NK-92 (cell line): ENCODE results near the gene PPIL6.

ENCODE experiments used
- DNase-seq: peaks from one replicate; lab custom pipeline; 2025; ENCODE audit not compliant: unreplicated experiment; lab: John Stamatoyannopoulos, UW

Gene PPIL6

DNA sequence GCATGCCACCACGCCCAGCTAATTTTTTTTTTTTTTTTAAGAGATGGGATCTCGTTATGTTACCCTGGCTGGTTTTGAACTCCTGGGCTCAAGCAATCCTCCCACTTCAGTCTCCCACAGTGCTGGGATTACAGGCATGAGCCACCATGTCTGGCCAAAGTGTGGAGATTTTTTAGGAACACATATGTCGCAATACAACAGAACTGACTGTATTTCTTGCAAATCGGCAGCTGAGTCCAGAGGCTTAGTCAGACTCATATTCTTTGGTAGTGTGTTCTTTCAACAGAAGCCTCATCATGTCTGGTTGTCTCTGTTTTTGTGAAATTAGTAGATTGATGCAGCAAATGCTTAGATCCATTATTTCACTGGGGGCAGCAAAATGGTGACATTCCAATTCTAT, 34.2 kb downstream of the PPIL6 start:
- no peak for DNase-seq

DNA sequence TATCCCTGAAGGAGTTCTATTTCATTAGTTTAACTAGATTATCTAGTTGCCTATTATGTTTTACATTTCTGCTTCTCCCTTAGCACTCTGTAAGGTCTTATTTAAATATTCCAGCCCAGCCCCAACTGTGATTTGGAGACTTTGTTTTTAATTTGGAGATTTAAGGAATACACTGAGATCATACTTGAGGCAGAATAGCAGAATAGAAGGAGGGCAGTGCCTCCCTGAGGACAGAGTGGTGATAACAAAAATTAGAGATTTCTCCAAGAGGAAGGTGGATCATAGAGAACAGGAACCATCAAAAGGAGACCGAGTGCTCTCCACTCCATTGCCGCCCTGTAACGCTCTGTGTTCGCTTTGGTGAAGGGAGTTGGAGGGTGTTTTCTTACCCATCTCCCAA, 43.4 kb downstream of the PPIL6 start:
- no peak for DNase-seq

DNA sequence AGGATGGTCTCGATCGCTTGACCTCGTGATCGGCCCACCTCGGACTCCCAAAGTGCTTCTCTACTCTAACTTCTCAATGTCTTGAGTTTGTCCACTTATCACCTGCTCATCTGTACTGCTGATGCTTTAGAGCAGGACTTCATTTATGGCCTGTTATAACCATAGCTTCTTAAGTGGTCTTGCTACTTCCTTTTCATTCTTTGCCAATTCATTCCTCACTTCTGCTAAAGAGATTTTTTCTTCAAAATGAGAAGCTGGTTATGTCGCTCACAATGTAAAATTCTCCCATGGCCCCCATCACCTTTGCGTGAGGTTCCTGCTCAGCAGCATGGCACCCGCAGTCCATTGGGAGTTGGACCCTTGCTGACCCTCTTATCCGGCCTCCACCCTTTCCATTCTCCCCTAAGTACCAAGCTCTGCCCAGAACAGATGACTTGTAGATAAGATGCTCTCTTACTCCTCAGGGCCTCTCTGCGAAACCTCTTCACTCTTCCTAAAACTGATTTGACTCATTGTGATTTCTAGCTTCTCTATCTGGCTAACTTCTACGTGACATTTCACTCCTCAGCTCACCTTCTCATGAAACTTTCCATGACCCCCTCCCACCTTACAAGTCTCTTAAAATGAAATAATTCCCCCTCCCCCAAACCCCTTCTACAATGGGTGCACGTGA, 44.2 kb downstream of the PPIL6 start:
- DNase-seq, result no peak

- no peak for DNase-seq
These were observed 46.5 kb downstream of the PPIL6 start for GRCh38 chr6:109393886-109394281.

DNA sequence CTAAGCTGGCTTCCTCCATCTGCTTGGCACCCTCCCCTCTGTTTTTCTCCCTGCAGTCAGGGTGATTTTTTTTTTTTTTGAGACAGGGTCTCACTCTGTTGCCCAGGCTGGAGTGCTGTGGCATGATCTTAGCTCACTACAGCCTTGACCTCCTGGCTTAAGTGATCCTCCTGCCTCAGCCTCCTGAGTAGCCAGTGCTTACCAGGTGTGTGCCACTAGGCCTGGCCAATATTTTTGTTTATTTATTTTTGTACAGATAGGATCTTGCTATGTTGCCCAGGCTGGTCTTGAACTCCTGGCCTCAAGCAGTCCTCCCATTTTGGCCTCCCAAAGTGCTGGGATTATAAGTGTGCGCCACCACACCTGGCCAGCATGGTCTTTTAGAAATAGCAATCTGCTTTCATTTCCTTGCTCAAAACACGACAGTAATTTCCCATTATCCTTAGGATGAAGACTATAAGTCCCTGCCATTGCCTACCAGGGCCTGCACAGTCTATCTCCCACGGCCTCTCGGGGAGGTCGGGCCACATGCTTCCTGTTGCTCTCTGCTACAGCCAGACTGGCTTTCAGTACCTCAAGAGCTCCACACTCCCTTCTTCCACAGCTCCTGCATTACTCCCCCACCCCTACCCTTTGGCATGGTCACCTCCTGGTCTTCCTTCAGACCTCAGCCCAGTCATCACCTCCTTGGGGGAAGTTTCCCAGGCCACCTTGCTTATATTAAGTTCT, 47.1 kb downstream of the PPIL6 start:
- DNase-seq, result no peak

- DNase-seq, result no peak
These were observed 50.7 kb downstream of the PPIL6 start for GRCh38 chr6:109389650-109390274.

GRCh38 chr6:109388265-109388664, 52.2 kb downstream of the PPIL6 start:
- DNase-seq, result no peak

GRCh38 chr6:109383438-109383940, 56.9 kb downstream of the PPIL6 start:
- DNase-seq, result no peak

DNA sequence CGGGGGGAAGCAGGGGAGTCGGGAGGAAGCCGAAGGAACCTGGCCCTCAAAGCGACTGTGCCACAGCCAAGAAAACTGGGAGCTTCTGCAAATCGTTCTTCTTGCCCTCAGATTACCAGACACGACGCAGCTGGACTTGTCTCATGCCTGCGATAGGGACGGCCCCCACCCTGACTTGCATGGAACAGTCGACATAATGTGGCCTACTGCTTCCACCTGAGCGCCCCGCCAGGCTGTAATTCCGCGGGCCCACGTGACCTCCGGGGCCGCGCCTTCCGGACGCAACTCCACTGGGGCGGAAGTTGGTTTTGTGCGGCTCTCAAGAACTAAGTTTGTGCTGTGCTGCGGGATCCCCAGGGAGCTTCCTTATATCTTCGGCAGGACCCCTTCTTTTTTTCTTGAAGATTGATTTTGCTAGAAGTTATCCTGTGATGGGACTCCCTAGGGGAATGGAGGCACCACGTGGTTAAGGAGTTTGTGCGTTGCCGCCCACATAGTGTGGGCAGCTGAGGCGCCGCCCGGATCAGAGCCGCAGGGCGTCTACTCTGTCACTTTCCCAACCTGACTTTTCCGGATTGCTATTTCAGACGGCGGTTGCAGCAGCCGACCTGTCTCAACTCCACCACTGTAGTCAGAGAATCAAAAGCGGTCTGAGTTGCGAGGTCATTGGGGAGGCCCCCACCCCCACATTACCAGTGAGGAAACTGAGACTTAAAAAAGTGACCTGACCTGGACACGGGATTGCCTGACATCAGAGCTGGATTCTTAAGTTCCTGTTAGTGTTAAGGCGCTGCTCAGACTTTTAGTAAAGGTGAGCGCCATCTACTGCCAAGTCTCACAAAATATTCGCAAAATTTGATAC, 57.6 kb downstream of the PPIL6 start:
- peak; percentile 61 for DNase-seq

- DNase-seq, result peak; percentile 61
These were observed 58.5 kb downstream of the PPIL6 start, which contains the start of gene CD164 for GRCh38 chr6:109381747-109382575. Gene CD164 (minus strand): TSS chr6:109382467. CDS start chr6:109382378, 89 bp downstream.

- no peak for DNase-seq
These were observed 59.2 kb downstream of the PPIL6 start for GRCh38 chr6:109381061-109381746.

GRCh38 chr6:109379711-109380110, 60.7 kb downstream of the PPIL6 start:
- no peak for DNase-seq

- no peak for DNase-seq
These were observed 62.7 kb downstream of the PPIL6 start for GRCh38 chr6:109377717-109378116.

GRCh38 chr6:109374326-109374892, 66.0 kb downstream of the PPIL6 start:
- no peak for DNase-seq

DNA sequence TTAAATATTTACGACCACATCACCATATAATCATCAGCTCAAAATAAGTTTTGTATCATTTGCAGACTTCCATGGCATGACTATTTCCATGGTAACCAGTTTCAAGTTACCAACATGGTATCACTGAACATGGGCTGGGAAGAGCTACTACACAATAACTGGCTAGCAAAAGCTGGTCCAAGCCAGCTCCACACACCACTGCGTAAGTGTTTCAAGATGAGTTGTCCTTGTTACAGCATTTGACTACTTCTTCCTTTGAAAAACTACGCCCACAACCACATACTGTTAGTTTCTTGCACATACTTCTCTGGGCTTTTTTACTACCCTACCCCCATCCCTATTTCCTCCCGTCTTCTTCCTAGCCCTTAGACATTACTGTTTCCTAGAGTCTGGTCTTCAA, 66.7 kb downstream of the PPIL6 start:
- DNase-seq, result no peak

DNA sequence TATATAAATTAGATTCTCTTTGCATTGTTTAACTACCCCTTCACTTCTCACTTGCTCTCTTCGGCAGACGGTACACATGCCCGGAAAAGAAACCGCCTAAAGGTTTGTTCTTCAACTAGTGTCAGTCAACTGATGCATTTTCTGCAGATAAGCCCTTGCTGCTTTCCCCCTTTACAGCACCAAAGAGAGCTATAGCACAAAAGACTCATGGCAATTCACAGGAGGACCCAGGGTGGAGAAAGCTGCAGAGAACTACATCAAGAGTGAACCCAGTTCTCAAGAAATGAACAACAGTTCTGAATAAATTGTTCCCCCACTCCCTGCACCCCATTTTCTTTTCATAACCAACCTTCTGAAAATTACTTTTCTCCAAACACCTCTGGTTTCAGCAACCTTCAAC, 67.1 kb downstream of the PPIL6 start:
- DNase-seq, result no peak

GRCh38 chr6:109372130-109372529, 68.3 kb downstream of the PPIL6 start:
- no peak for DNase-seq

DNA sequence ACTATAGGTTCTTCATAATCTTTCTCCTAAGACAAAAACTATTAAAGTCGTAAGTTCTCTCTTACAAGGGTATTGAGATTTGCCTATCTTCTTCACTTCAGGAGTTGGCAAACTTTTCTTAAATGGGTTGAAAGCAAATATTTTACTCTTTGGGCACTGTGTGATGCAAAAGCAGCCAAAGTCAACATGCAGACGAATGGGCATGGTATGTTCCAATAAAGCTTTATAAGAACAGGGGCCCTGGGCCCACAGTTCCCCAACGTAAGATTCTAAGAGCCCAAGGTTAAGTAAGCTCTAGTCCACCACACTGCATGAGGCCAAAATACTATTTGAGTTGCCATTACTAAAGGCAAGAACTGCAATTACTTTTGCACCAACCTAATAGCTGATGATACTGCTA, 69.6 kb downstream of the PPIL6 start:
- no peak for DNase-seq

GRCh38 chr6:109370336-109370735, 70.1 kb downstream of the PPIL6 start:
- no peak for DNase-seq
